ENCODE results near the gene WDPCP.

WDPCP gene

DNA sequence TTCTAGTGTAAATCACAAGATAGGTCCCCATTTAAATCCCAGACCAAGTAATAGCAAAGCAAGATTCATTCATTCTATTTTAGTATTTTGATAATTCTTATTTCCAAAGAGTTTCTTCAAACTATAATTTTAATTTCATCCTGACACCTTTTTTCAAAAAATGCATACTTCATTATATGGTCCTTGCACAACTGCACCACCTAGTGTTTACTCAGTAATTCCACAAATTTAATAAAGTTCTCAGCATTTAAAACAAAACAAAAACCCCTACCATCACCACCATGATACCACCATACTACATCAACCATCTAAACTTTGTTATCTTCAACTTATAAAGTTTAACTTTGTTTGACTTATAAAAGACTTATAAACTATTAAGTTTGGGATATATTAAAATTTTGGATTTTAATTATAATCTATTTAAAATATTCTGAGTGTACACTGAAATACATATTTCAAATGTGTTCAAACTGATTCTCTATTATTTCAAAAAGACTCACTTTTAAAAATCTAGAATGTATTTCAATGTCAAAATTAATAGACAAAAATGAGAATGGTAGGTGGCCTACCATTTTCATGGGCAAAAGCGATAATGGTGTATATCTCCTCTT is 44.2 kb downstream of the WDPCP start:
- no peaks in the 10 kb centered on the region for H3K9me3 ChIP-seq (ENCODE audit: control insufficient read depth, insufficient read depth, low read length)
- no peaks in the 10 kb centered on the region for H3K36me3 ChIP-seq (ENCODE audit: insufficient read depth, low read length)
- no peak overlapping the region for H3K9ac ChIP-seq (ENCODE audit: low read depth, low read length)
- H3K4me1 ChIP-seq (ENCODE audit: insufficient read depth, low read length): no peaks in the 10 kb centered on the region

DNA sequence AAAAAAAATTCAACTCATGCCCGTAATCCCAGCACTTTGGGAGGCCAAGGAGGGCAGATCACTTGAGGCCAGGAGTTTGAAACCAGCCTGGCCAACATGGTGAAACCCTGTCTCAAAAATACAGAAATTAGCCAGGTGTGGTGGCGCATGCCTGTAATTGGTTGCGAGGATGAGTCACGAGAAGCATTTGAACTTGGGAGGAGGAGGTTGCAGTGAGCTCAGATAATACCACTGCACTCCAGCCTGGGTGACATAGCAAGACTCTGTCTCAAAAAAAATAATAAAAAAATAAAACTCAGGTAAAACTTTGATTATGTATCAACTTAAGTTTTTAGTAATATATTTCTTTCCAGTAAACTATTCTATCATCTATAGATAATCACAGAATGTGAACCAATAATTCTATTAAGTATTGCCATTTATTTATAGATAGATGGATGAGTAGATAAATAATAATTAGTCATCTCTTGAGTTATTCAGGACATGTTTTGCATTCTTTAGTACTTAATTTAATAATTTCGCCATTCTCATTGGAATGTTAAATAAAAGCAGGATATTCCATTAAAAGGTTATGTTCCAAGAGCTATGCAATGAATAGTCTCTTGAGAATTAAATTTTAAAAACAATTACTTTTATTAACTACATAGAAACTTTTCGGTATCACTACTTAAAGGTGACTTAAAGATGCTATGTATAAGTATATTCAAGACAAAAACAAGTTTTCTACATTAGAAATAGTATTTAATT is 48.7 kb downstream of the WDPCP start:
- Histone ChIP-seq H3K9ac (ENCODE audit: low read depth, low read length) (no peak overlapping the region), H3K9me3 (ENCODE audit: control insufficient read depth, insufficient read depth, low read length) (no peaks in the 10 kb centered on the region), H3K36me3 (ENCODE audit: insufficient read depth, low read length) (no peaks in the 10 kb centered on the region), H3K4me1 (ENCODE audit: insufficient read depth, low read length) (no peaks in the 10 kb centered on the region)

DNA sequence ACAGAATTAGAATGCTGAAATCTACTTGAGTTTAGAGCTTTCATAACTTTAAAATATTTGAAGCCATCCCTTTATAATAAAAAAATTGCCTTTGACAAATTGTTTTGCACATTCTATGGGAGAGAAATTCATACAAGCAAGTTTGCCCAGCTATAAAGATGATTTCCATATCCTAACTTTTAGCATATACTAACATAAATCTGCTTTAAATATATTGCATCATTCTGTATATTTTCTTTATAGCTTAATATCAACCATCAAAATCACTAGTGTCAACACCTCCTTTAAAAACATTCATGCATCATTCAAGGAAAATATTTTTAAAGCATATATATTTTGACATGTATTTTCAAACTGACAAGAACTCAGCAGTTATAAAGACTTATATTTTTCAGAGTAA is 49.9 kb downstream of the WDPCP start:
- no peaks in the 10 kb centered on the region for H3K9me3 ChIP-seq (ENCODE audit: control insufficient read depth, insufficient read depth, low read length)
- no peaks in the 10 kb centered on the region for H3K36me3 ChIP-seq (ENCODE audit: insufficient read depth, low read length)
- no peak overlapping the region for H3K9ac ChIP-seq (ENCODE audit: low read depth, low read length)
- H3K4me1 ChIP-seq (ENCODE audit: insufficient read depth, low read length): no peaks in the 10 kb centered on the region

DNA sequence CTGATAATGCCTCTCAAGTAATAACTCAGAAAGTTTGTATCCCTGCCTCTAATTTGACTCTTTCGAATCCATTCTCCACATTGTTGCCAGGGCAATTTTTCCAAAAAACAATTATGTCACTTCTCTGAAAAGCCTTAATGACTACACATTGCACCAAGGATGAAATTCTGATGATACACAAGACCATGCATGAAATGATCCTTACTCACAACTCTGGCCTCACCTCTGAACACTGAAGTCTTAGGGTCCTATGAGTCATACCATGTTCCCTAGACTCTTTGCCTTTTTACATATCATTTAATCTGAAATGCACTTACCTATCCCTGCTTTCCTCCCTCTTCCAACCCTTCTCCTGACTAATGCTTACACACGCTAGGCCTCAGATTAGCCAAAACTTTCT is 51.0 kb downstream of the WDPCP start:
- Histone ChIP-seq H3K36me3 (ENCODE audit: insufficient read depth, low read length) (no peaks in the 10 kb centered on the region), H3K4me1 (ENCODE audit: insufficient read depth, low read length) (no peaks in the 10 kb centered on the region), H3K9ac (ENCODE audit: low read depth, low read length) (no peak overlapping the region), H3K9me3 (ENCODE audit: control insufficient read depth, insufficient read depth, low read length) (no peaks in the 10 kb centered on the region)

DNA sequence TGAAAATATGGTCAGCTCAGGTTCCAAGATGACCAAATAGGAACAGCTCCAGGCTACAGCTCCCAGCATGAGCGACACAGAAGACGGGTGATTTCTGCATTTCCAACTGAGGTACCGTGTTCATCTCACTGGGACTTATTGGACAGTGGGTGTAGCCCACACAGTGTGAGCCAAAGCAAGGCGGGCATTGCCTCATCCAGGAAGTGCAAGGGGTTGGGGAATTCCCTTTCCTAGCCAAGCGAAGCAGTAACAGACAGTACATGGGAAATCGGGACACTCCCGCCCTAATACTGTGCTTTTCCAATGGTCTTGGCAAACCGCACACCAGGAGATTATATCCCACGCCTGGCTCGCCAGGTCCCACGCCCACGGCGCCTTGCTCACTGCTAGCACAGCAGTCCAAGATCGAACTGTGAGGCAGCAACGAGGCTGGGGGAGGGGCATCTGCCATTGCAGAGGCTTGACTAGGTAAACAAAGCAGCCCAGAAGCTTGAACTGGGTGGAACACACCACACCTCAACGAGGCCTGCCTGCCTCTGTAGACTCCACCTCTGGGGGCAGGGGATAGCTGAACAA is 57.5 kb downstream of the WDPCP start:
- Histone ChIP-seq H3K9me3 (ENCODE audit: control insufficient read depth, insufficient read depth, low read length) (peaks cover 9% of the 10 kb centered on the region), H3K36me3 (ENCODE audit: insufficient read depth, low read length) (no peaks in the 10 kb centered on the region), H3K9ac (ENCODE audit: low read depth, low read length) (no peak overlapping the region), H3K4me1 (ENCODE audit: insufficient read depth, low read length) (no peaks in the 10 kb centered on the region)

DNA sequence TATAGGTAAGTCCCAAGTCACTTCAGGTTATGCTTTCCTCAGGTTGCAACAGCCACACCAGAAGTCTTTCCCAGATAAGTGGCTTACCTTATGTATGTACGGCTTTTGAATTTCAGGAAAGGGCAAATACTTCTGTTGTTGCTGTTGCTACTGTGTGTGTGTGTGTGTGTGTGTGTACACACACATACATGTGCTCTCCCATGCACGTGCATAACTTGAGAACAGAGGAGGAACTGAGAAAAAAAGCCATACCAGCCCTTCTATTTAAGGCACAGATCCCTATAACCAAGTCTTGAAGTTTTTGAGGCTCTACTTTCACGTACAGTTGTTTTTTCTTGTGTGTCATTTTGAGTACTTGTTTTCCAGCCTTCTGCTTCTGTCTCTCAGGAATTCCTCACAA is 62.4 kb downstream of the WDPCP start:
- H3K36me3 ChIP-seq (ENCODE audit: insufficient read depth, low read length): no peaks in the 10 kb centered on the region
- no peaks in the 10 kb centered on the region for H3K4me1 ChIP-seq (ENCODE audit: insufficient read depth, low read length)
- no peak overlapping the region for H3K9ac ChIP-seq (ENCODE audit: low read depth, low read length)
- H3K9me3 ChIP-seq (ENCODE audit: control insufficient read depth, insufficient read depth, low read length): peaks cover 6% of the 10 kb centered on the region

DNA sequence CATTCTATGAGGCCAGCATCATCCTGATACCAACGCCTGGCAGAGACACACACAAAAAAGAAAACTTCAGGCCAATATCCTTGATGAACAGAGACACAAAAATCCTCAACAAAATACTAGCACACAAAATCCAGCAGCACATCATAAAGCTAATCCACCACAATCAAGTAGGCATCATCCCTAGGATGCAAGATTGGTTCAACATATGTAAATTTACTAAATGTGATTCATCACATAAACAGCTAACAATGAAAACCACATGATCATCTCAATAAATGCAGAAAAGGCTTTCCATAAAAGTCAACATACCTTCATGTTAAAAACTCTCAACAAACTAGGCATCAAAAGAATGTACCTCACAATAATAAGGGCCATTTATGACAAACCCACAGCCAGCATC is 65.3 kb downstream of the WDPCP start:
- H3K4me1 ChIP-seq (ENCODE audit: insufficient read depth, low read length): no peaks in the 10 kb centered on the region
- H3K36me3 ChIP-seq (ENCODE audit: insufficient read depth, low read length): no peaks in the 10 kb centered on the region
- H3K9ac ChIP-seq (ENCODE audit: low read depth, low read length): no peak overlapping the region
- H3K9me3 ChIP-seq (ENCODE audit: control insufficient read depth, insufficient read depth, low read length): 0 out of 2 replicates have a peak, but pooled peaks cover 3% of the 10 kb centered on the region

DNA sequence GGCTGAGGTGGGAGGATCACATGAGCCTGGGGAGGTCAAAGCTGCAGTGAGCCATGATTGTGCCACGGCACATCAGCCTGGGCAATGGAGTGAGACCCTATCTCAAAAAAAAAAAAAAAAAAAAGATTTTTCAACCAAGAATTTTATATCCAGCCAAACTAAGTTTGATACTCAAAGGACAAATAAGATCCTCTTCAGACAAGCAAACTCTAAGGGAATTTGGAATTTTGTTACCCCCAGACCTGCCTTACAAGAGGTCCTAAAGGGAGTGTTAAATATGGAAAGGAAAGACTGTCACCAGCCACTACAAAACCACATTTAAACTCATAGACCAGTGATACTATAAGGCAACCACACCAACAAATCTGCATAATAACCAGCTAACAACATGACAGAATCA is 67.5 kb downstream of the WDPCP start:
- no peaks in the 10 kb centered on the region for H3K4me1 ChIP-seq (ENCODE audit: insufficient read depth, low read length)
- H3K9ac ChIP-seq (ENCODE audit: low read depth, low read length): no peak overlapping the region
- H3K36me3 ChIP-seq (ENCODE audit: insufficient read depth, low read length): no peaks in the 10 kb centered on the region
- 0 out of 2 replicates have a peak, but pooled peaks cover 3% of the 10 kb centered on the region for H3K9me3 ChIP-seq (ENCODE audit: control insufficient read depth, insufficient read depth, low read length)

DNA sequence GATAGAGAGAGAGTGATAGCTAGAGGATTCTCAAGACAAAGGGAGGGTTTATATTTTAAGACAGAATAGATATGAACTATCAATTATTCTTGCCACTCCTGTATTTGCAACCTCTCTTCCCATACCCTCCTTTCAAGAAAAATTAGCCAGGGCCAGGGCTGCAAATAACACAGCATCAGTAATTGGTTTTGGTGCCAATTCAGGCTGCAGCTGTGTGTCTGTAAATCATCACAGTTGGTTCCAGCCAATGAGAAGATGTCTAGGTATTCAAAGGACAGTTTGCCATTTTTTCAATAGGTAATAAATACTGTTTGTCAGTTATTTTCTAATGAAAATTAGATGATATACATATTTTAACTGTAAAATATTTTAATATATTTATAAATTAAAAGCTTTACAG is 73.5 kb downstream of the WDPCP start:
- Histone ChIP-seq H3K9me3 (ENCODE audit: control insufficient read depth, insufficient read depth, low read length) (no peaks in the 10 kb centered on the region), H3K36me3 (ENCODE audit: insufficient read depth, low read length) (no peaks in the 10 kb centered on the region), H3K4me1 (ENCODE audit: insufficient read depth, low read length) (no peaks in the 10 kb centered on the region), H3K9ac (ENCODE audit: low read depth, low read length) (no peak overlapping the region)

DNA sequence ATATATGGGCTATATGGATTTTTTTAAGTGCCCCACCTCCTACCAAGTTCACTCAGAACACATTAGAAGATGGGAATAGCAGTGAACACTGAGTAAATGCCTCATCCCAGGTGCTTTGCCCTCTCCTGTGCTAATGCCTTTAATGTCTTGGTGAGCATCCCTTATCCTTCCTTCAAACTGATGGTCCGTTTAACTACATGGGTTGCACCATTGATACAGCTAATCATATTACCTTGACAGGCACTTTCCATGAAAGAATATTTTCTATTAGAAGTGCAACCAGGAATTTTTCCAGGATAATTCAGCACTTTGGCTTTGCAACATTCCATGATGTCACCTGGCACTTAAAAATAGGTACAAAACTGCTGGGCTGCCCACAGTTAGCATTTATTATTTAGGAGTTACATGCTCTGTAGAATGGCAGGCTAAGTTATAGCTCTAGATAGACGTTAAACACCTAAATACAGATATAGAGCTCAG is 74.0 kb downstream of the WDPCP start:
- Histone ChIP-seq H3K9me3 (ENCODE audit: control insufficient read depth, insufficient read depth, low read length) (no peaks in the 10 kb centered on the region), H3K4me1 (ENCODE audit: insufficient read depth, low read length) (no peaks in the 10 kb centered on the region), H3K36me3 (ENCODE audit: insufficient read depth, low read length) (no peaks in the 10 kb centered on the region), H3K9ac (ENCODE audit: low read depth, low read length) (no peak overlapping the region)

DNA sequence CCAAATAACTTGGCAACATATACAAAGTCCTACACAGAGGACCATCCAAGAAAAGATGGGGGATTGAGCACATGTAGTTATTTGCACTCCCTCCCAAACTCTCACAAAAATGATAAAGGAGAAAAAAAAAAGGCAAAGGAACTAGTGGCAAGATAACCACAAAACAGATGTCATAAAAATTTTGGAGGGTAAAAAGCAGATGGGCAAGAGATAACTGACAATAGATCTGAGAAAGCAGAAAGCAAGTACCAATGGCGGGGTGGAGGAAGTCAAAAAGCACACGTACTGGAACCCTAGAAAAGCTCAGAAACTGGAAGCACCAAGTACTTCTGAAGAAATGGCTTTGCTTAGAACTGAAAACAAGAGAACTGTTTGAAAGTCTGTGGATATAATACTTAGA is 82.0 kb downstream of the WDPCP start:
- Histone ChIP-seq H3K4me1 (ENCODE audit: insufficient read depth, low read length) (no peaks in the 10 kb centered on the region; the same call in 1 of the 2 replicates), H3K9me3 (ENCODE audit: control insufficient read depth, insufficient read depth, low read length) (no peaks in the 10 kb centered on the region), H3K36me3 (ENCODE audit: insufficient read depth, low read length) (no peaks in the 10 kb centered on the region), H3K9ac (ENCODE audit: low read depth, low read length) (no peak overlapping the region)

DNA sequence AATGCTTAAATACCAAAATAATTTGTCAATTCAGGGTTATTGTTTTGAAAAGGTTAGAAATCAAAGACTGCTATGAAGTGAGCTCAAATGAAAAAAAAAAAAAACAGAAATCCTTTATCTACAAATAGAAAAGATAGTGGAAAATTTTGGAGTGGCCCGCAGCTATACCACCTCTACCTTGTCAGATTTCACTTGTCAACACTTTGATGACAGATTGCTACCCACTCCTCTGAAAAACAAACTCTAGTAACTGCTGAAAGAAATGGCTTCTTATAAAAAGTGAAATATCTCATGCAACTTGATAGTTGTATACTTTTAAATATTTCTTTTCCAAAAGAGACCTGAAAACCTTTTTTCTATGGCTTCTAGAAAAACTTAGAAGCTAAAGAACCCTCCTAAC is 84.5 kb downstream of the WDPCP start:
- H3K9ac ChIP-seq (ENCODE audit: low read depth, low read length): no peak overlapping the region
- H3K36me3 ChIP-seq (ENCODE audit: insufficient read depth, low read length): no peaks in the 10 kb centered on the region
- H3K9me3 ChIP-seq (ENCODE audit: control insufficient read depth, insufficient read depth, low read length): no peaks in the 10 kb centered on the region
- no peaks in the 10 kb centered on the region; the same call in 1 of the 2 replicates for H3K4me1 ChIP-seq (ENCODE audit: insufficient read depth, low read length)

DNA sequence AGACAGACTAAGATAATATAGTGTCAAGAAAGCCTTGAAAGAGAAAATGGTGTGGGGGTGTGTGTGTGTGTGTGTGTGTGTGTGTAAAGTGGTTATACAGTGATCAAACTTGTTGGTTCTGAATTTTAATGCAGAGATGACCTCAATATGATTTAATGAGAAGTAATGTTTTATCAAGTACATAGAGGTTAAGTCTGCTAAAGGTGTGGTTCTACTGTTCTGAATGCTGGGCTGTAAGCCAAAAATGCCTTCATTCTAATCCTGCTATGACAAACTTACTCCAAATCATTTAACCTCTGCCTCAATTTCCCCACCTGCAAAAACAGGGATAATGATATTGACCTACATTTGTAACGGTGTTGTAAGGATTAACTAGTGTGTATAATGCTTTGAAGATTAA is 87.9 kb downstream of the WDPCP start:
- Histone ChIP-seq H3K9ac (ENCODE audit: low read depth, low read length) (no peak overlapping the region), H3K4me1 (ENCODE audit: insufficient read depth, low read length) (peaks cover 10% of the 10 kb centered on the region; the same call in 1 of the 2 replicates)

DNA sequence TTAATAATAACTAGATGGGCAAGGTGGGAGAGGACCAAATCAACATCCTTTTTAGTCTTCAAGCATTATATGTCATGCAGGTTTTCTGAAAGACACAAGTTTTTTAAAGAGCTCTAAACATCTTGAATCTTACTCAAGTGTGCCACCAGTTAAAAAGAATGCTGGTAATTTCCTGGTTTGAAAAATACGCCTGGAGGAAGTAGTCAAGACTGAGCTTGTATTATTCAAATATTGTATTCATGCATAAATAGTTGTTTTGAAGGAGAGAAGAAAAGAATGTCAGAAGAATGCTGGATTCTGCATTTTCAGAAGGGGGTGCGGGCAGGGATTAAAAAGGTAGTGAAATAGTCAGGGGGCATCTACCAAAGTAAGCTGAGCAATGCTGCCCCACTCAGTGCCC is 90.7 kb downstream of the WDPCP start:
- Histone ChIP-seq H3K4me1 (ENCODE audit: insufficient read depth, low read length) (peaks cover 10% of the 10 kb centered on the region; the same call in 1 of the 2 replicates), H3K9ac (ENCODE audit: low read depth, low read length) (no peak overlapping the region), H3K9me3 (ENCODE audit: control insufficient read depth, insufficient read depth, low read length) (no peaks in the 10 kb centered on the region), H3K36me3 (ENCODE audit: insufficient read depth, low read length) (no peaks in the 10 kb centered on the region)

More for the DNA sequence above, 87.9 kb downstream of the WDPCP start:
- Histone ChIP-seq H3K9me3 (ENCODE audit: control insufficient read depth, insufficient read depth, low read length) (no peaks in the 10 kb centered on the region), H3K36me3 (ENCODE audit: insufficient read depth, low read length) (no peaks in the 10 kb centered on the region)

DNA sequence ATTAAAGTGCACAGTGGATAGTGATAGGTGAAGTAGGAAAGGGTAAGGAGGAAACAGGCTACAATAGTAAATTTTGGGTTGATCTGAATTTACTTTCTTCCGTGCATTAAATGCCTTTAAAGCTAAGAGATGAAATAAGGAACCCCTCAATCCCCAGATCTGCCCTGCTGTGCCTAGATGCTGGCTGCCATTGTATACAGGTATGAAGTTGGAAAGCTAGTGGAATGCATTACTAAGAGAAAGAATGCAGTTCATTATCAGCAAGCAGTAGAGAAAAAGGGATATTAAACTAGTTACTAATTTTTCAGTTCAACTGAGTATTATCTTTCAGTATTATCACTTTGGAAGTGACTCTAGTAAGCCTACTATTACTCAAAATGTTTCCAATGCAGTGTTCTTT is 93.3 kb downstream of the WDPCP start:
- no peak overlapping the region for H3K9ac ChIP-seq (ENCODE audit: low read depth, low read length)
- H3K9me3 ChIP-seq (ENCODE audit: control insufficient read depth, insufficient read depth, low read length): no peaks in the 10 kb centered on the region
- peaks cover 10% of the 10 kb centered on the region; the same call in 1 of the 2 replicates for H3K4me1 ChIP-seq (ENCODE audit: insufficient read depth, low read length)
- no peaks in the 10 kb centered on the region for H3K36me3 ChIP-seq (ENCODE audit: insufficient read depth, low read length)

Data from ES-I3 (cell line).